CD4-positive, alpha-beta T cell treated with Interferon gamma for 1 hour (primary cell): ENCODE measurements around the gene GPD2.

ENCODE experiments used
- DNase-seq: peaks from one replicate; pipeline ENCODE4 v3.0.0-alpha.2; 2020

The GPD2 gene

DNA sequence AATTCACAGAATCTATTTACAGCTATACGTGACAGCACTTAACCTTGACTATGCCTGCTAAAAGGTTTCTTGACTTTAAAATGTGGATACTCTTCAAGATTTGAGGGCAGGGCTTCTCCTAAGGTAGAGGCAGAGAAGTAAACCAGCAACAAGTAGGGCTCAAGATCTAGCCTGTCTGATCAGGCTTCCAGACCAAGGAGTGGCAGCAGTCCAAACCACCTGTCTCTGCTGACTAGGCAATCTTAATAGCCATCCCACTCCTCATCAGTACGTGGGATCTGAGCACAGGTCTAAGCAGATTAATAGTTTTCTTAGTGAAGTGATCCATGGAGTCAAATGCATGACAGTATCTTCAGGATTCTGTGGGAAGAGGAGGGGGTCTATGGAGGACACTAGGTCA lies 100.4 kb downstream of the GPD2 start:
- no peak for DNase-seq

DNA sequence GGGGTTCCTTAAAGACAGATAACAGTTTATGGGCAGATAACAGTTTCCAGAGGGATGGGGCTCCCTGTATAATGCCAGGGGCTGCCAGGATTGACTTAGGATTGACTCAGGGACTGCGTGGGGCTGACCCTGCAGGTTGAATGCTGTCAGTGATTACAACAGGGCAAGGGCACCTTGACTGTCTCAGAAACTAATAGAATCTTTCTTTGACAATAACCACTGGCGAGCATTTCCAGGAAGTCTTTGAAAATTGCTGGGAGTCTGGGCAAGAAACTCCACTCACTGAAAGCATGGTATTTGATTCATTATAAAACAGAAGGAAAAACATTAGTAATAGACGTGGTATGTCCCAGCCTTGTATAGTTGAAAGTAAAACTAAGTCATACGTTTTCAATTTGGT lies 101.0 kb downstream of the GPD2 start:
- no peak for DNase-seq

DNA sequence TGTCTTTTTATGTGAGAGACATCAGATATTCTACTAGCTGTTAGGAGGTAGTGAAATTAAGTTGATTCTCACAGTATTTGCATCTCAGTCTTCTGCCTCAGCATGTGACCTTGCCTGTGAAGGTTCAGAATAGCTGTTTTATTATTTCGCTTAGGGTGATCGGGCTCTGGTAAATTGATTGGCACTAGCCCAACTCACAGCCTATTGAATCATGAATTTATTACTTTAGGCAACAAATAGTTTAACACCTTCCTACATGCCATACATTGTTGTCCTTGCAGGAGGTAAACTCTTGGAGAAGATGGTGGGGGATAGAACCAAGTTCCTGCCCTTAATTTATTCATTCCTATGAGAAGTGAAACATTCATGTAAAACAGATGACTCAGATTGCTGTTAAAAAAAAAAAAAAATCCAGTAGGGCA lies 101.9 kb downstream of the GPD2 start:
- no peak for DNase-seq

DNA sequence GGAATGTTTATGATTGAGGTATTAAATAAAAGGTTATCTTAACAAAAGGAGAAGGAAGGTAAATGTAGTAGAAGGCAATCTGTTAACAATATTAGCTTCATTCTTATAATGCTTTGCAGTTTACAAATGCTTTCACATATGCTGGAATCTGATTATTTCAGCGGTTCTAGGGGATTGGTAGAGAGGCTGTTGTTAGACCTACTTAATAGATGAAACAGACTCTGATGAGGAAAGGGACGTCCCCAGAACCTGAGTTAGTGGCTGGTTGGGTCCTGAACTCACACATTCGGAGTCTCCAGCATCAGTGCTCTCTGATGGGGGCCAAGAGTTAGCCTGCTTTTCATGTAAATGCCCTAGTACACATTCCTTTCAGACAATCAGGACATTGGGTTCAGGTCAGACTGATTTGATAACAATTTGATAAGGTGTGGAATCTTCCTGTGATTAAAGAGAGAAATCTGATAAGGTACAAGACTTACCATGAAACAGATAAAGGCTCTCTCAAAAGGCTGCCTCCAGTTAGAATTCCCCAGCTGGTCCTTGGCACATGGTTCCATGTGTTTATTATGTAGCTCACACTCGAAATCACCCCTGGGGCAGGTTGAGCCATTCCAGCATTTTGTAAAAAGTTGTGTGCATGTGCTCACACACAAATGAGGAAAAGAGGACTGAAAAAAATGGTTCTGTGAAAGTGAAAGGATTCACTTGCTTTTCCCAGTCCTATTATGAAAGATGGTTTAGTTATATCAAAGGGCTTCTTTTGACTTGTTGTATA lies 103.1 kb downstream of the GPD2 start:
- no peak for DNase-seq

DNA sequence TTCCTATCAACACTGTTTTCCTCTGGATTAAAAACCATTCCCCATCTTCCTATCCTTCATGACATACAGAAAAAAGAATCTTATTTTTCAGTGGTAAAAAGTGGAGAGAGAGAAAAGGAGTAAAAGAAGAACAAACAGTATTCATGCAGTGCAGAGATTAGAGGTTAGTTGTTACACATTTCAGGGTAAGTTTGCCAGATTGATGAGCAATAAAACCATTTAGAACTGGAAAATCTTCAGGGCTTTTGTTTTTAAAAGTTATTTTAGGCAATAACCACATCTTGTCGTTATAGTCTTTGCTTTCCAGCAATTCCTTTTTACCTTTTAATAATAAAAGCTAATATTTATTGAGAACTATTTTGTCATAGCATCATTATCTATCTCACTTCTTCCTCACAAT lies 104.5 kb downstream of the GPD2 start:
- DNase-seq = no peak

DNA sequence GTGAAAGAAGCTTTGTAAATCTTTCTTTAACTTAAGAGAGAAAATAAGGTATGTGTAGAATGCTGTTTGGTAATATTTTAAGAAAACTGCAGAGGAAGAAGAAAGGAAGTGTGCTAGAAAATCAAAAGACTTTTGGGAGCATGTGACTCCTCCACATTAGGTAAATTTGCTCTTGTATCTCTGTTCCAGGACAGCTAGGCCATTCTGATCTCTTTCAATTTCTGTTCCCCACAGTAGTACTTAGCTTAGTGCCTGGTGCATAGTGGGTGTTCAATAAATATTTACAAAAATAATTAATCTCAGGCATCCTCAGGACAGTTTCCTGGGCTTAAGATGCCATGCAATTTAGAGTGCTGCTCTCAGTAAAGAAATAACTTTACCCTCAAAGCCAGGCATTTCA lies 105.0 kb downstream of the GPD2 start:
- DNase-seq = no peak

DNA sequence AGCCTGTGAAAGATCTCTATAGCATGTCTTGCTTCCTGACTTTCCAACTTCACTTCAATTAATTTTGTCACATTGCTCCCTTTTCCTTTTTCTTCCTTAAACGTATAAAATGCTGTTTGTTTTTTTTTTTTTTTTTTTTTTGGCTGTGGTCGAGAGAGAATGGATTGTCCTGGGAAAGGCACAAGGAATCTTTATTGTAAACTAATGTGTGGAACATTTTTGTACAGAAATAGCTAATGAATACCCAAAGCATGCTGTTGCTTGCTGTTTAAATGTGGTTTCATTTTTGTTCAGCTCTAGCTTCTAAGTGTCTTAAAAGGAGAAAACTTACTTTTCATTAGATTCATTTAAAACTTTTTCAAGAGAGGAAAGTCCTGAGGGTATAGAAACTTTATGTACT lies 105.5 kb downstream of the GPD2 start:
- no peak for DNase-seq

DNA sequence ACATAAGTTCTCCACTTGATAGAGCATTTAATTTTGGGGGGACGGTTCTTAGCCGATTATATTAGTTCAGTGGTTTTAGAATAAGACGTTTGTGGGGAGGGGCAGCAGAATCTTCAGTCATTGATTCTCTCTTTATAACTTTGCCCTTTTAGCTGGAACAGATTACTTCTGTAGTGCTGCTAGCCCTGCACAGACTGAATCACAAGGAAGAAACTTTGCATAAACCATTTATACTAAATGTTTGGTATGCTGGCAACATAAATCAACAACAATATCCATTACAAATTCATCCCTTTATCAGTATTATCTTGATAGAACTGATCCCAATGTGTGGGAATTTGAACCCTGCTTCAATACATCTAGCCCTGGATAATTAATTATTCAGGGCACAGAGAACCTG lies 112.2 kb downstream of the GPD2 start:
- no peak for DNase-seq

DNA sequence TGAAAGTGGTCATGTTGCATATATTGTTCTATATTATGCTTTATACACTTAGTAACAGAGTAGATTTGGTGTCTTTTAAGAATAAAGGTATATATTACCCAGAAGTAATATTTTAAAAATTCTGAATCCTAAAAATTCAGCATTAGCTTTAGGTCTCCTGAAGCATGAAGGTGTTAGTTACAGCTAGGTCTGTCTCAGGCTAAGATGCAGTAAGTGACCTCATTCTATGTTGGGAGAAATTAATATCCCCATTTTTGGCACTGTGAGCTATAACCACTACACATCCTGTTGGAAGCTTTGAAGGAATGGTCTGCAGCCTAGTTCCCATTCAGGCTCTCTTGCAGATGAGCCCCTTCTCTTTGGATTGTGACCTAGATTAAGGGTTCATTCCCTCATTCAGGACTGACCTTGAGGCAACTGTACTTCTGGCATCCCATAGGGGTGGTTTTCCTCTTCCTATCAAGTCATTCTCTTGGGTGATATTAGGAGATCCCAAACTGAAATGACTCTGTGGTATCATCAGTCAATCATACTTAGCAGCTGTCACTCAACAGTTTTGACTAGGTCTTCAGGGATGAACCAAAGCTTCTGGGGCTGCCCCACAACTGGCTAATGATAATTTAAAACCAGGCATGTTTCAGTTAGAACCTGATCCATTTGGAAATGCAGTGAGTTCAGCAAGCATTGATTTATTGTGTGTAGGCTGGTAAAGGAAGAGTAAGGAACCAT lies 117.7 kb downstream of the GPD2 start:
- no peak for DNase-seq

DNA sequence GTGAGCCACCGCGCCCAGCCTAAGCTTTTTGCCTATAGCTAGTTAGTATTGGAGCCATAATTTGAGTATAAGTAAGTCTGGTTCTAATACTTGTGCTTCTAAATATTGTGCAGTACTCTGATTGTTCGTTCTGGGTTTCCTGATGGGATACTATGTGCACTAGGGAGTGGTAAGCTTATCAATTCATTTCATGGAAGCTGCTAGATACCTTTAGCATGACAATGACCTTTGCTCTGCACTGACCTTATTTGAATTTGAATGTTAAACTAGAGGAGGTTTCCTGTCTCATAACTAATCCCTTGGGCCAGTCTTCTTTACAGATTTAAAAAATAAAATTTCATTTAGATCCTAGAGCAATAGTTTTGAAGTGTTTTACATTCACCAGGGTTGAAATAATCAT lies 125.1 kb downstream of the GPD2 start:
- no peak for DNase-seq

DNA sequence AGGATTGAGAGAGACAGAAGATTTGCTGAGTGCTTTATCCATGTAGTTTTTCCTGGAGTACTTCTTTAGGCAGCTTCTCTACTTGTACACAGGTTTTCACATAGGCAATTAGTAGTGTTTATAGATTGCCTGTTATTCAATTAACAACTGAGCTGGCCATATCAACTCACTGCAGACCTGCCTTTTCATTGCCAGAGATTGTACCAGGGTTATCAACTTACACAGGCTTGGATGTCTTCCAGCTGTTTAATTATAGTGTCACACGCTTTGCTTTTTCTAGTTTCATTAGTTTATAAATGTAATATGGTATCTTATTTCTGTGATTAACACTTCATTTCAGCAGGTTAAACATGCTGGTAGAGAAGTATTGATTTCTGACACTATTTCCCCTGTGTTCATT lies 125.9 kb downstream of the GPD2 start:
- no peak for DNase-seq

DNA sequence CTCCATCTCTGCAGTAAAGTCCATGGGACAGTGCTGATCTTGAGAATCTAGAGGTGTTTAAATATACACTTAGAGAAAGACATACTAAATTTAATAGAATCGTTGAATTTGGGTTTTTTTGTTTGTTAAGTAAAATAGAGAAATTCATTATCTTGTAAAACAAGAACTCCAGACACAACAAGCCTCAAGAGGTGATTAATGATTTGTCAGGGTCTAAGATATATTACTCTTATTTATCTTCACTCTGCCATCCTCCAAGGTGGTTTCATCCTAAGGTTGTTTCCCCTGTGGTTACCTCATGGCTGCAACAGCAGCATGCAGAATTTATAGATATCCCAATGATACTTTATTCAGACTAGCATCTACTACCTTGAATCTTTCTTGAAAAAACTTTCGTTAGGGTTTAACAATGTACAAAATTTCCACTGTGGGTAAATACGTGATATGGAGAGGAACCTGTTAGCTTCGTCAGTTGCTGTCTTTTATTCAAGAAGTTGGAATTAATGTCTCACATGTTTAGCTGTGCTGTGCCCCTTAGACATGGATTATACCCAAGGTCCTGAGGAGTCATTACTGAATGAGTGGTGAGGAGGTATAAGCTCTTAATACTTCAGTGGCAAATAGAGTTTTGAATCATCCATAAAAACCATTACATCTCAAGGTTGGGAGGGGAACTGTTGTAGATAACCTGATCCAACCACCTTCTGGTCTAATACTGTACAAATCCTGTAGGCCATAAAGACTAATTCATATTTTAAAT lies 128.0 kb downstream of the GPD2 start:
- no peak for DNase-seq

DNA sequence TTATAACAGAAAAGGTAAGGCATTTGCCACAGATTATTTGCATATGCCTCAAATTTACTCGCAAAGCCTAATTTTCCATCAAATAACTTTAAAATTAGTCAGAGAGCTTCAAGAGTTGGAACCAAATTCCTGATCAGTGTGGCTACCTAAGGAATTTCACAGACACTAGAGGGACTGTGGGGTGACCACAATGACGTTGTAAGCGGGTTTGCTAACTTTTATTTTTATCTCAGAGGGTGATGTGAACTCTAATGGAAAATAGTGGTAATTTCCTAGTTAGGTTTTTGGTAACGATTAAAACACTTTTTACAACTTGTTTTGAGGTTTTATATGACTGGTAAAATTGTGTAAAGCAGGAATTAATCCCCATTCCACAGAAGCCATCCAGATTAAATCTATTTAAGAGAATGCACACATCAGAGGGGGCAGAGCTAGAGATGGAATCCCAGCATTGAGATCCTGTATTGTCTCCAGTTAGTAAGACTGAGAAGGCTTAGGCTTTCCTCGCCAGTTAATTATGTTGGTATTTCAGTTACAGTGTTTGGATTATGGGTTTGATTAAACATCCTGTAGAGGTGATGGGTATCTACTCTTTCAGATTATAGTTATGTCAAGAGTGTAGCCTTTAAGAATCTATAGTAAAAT lies 129.0 kb downstream of the GPD2 start:
- DNase-seq = no peak

DNA sequence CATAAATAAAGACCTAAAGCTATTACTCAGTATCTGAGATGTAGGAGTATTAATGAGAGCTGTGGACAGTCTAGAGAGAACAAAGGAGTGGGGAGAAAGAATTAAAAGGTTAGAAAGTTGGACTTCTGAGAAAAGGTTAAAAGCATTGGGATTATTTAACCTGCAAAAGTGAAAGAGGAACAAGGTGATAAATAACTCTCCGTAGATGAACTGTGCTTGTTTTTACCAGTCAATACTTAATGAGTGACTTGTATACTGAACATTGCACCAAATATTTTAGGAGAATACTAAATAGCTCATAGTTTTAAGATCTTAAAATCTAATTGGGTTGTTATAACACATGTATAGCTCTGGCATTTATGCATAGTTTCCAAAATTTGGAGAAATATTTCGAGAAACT lies 137.5 kb downstream of the GPD2 start:
- DNase-seq = no peak

DNA sequence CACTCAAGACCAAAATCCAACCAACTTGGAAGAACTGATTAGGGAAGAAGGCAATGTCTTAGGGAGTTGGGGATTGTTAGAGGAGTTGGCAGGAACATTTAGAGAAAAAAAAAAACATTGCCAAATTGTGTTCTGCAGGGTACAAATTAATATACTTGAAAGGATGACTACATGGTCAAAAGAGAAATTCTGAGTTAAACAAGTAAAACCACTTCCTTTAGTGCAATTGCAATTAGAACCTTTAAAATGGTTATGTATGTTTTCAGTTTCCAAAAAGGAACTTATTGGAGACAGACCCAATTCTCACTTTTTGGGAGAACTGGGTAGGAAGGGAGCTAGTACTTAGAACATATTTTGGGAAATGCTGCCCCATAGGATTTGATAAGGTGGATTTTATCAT lies 137.9 kb downstream of the GPD2 start:
- no peak for DNase-seq

DNA sequence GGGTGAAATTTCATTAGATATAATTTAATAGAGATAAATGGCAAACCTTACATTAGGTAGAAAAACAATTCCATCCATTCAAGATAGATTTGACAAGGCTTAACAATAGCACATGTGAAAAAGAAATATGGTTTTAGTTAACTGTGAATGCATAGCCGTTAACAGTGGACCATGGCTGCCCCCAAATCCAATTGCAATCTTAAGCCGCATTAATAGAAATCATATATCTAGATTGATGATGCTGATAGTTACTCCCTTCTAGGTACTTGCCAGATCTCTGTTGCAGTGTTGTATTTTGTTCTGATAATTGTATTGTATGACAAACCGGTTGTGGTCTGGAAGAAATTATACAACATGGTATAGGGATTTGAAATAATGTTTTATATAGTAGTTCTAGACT lies 139.8 kb downstream of the GPD2 start:
- no peak for DNase-seq

DNA sequence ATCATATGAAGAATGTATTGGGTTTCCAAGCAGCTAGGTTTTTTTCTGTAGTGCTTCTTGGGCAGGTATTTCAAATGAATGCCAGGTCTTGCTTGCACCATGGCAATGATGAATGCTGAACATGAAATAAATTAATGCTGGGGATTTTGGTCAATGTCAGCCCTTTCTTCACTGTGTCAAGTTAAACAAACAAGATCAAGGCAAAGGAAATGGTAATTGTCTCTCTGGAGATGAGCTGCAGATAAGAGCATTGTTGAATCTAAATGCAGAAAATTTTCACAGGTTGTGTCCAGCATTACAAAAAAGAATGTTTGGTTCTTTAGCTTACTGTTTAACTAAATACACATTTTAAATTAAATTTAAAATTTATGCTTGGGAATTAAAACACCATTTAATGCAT lies 144.3 kb downstream of the GPD2 start:
- no peak for DNase-seq

DNA sequence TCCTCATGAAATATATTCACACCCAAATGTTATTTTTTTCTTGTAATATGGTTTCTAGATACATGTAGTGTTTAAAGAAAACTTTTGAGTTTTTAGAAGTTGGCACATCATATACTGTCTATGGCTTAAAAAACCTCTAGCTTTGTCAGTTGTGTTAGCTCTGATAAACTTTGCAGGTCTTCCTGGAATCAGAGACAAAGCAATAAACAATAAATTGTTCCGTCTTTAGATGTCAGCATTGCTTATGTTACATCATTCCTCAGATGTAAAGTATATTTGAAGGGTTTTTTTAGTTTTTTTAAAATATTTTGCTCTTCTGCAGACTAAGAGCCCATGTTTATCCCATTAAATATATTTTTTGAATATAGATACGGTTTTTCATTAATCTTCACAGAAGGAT lies 145.1 kb downstream of the GPD2 start:
- no peak for DNase-seq

DNA sequence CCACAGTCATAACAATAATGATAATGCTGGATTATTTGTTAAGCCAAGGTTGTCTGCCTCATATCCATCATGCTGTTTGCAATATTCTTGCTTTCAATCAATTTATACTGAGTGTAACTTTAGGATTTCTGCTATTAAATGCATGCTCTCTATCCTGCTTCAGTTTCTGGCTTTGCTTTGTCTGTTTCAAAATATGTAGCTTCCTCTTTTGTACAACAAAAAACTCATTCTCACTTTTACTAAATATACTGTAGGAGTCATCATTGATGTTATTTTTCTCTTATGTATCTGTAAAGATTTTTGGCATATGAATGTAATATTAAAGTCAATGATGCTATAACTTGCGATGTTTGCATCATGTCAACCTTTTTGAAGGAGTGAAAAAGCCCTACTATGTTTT lies 149.3 kb downstream of the GPD2 start:
- DNase-seq = no peak

DNA sequence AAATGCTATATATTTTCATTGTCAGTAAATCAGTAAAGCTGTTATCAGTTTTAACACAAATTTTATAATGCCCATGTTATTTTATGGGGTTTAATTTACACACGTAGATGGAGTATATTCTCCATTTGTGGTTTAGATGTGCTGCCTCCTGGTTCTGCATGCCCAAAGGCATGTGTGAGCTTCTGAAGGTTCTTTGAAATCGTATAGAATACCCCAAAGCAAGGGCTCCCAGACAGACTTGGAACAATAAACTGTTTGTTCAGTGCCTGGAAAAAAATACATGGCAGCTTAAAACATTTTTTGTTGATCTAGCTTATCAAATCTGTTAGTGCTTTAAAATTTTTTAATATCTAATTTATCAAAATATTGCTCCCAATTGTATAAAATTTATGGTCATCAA lies 150.4 kb downstream of the GPD2 start:
- no peak for DNase-seq

DNA sequence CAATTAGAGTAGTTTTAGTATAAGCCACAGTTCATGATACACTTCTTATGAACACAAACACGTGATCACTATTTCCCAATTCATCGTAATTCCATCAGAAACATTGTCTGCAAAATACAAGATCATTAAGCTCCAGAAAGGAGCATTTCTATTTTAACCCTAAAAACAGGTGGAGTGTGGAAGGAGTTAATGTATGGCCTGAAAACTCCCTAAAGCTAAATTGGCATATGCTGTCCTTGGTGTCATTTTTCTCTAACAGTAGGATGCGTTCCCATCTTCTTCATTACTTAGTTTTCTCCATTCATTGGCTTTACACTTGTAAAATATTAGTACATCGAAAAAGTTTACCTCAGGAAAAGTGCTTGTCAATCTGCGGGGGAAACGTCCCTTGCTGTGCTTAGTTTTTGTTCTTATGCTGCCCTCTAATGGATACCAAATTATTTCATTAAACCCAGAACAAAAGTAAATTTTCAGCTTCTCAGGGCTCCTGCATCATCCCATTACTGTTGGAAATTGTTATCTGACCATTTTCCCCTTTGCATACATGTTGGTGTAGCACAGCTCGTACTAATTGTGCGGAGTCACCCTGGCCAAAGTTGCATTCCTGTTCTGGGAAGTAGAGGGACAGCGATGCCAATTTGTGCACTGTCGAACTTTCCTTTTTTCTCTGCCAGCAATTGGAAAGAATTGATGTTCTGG lies 153.4 kb downstream of the GPD2 start:
- DNase-seq = peak; percentile 9

DNA sequence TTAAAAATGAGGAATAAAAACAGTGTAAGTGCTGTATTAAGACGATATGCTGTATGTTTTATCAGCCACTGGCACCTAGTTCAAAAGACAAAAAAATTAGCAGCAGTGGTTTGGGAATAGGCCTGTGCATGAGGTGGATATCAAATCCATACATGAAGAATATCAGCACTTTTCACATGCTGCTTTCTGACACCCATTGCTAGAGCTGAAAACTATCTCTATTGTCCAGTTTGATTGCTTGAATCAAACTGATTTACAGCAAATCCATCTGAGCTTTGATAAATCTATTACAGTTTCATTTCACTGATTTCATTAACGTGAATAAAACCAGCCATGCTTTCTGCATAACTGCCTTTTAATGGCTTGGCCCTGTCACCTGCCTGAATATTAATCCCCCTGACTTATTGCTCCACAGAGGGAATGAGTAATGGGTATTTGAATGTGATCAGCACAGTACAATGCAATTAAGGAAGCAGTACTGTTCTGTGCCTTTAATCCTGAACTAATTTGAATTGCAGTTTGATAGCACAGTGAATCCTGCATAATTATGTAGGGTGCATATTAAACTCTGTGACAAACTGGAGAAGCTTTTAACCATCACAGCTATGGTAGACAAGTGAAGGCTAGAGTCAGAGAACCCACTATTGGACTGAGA lies 154.0 kb downstream of the GPD2 start:
- no peak for DNase-seq
